Adipocyte (in vitro differentiated cells): ENCODE data around the gene MRPL52.

Experiments used
- DNase-seq: peaks from one replicate; pipeline ENCODE4 v3.0.0-alpha.2; 2015; ENCODE audit warnings: low read depth
- H3K27me3 ChIP-seq: replicated peaks from 2 replicates; pipeline ENCODE4 v1.7.0; 2013; ENCODE audit warnings: mild to moderate bottlenecking, low read length, moderate library complexity; ENCODE audit not compliant: control insufficient read depth, insufficient read depth
- H3K36me3 ChIP-seq: 2 replicates; pipeline ENCODE4 v1.7.0; 2013; ENCODE audit warnings: low read length, mild to moderate bottlenecking, moderate library complexity; ENCODE audit not compliant: control insufficient read depth, insufficient read depth, severe bottlenecking
- H3K4me1 ChIP-seq: 2 replicates; pipeline ENCODE4 v1.7.0; 2013; ENCODE audit warnings: mild to moderate bottlenecking, low read length, moderate library complexity; ENCODE audit not compliant: control insufficient read depth, insufficient read depth
- H3K4me3 ChIP-seq: 2 replicates; pipeline ENCODE4 v1.7.0; 2013; ENCODE audit warnings: mild to moderate bottlenecking, low read length, moderate library complexity
- H3K9ac ChIP-seq: 2 replicates; pipeline ENCODE4 v1.7.0; 2013; ENCODE audit warnings: mild to moderate bottlenecking, low read length, moderate library complexity
- H3K9me3 ChIP-seq: 2 replicates; pipeline ENCODE4 v1.7.0; 2013; ENCODE audit warnings: mild to moderate bottlenecking, low read length, moderate library complexity; ENCODE audit not compliant: control insufficient read depth

Gene MRPL52

DNA sequence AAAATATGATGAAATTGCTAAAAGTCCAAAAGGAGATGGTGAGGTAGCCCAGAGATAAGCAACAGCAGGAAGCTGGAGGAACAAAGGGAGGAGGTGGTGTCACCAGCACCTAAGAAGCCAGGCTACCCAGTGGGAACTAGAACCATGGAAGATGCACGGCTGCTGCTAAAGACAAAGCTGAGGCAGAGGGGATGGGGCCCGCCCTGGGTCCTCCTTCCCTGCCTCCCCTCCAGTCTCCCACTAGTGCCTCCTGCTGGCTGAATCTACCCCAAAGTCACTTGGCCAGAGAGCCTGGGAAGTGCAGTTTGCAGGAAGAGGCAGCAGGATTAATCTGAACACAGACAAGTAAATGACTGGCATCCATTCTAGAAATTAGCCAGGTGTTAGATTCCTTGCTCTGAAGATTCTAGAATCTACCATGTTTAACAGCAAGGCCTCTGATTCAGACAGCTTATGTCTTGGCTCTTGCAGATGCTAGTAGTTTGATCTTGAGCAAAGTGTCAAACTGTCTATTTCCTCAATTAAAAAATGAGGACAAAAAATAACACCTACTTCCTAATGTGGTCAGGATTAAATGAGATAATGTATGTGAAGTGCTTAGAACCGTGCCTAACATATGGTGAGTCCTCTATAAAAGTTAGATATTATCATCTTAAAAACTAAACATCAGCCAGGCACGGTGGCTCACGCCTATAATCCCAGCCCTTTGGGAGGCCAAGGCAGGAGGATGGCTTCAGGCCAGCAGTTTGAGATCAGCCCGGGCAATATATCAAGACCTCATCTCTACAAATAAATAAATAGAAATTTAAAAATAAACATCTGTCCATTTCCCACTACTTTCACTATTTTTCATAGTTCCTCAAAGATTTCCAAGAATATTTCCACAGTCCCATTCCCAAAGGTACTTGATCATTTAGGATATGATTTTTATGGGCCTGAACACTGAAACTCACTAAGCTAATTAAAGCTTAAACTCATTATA is 36.0 kb downstream of the MRPL52 start:
- Histone ChIP-seq H3K4me1 (peaks cover 4% of the 10 kb centered on the region), H3K9me3 (peaks cover 5% of the 10 kb centered on the region), H3K4me3 (no peak overlapping the region), H3K9ac (no peak overlapping the region), H3K36me3 (no peaks in the 10 kb centered on the region), H3K27me3 (no peaks in the 10 kb centered on the region)
- DNase-seq, result no peak

DNA sequence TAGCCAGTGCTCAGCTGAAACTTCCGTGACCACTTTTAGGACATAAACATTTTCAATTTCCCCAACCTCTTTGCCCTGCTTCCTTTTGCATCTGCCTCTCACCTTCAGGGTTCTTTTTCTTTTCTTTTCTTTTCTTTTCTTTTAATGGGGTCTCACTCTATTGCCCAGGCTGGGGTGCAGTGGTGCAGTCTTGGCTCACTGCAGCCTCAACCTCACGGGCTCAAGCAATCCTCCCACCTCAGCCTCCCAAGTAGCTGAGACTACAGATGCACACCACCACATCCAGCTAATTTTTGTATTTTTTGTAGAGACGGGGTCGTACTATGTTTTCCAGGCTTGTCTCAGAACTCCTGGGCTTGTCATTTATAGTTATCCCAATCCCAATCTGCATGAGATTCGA is 37.2 kb downstream of the MRPL52 start:
- Histone ChIP-seq H3K36me3 (no peaks in the 10 kb centered on the region), H3K27me3 (no peaks in the 10 kb centered on the region), H3K9me3 (peaks cover under 1% of the 10 kb centered on the region), H3K4me1 (peaks cover 8% of the 10 kb centered on the region), H3K4me3 (no peak overlapping the region), H3K9ac (no peak overlapping the region)
- DNase-seq, result no peak

DNA sequence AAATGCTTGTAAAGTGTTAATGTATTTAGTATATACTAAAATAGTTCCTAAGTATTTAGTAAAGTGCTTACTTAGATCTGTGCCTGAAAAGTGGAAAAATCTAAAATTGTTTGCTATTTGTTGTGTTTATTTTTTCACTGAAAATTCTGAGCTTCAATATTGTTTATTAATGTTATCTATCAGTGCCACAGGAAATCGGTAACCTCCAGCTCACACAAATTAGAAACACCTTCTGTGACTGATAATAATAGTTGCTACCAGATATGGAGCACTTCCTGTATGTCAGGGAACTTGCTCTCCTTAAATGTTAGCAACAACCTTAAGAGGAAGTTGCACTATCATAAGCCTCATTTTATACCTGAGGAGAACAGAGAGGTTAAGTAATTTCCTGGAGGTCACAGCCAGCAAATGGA is 41.1 kb downstream of the MRPL52 start:
- Histone ChIP-seq H3K4me3 (peak overlapping the region; percentile 81), H3K4me1 (peaks cover 19% of the 10 kb centered on the region), H3K36me3 (peaks cover 20% of the 10 kb centered on the region), H3K9ac (peak overlapping the region; percentile 93), H3K9me3 (no peaks in the 10 kb centered on the region), H3K27me3 (no peaks in the 10 kb centered on the region)
- no peak for DNase-seq

DNA sequence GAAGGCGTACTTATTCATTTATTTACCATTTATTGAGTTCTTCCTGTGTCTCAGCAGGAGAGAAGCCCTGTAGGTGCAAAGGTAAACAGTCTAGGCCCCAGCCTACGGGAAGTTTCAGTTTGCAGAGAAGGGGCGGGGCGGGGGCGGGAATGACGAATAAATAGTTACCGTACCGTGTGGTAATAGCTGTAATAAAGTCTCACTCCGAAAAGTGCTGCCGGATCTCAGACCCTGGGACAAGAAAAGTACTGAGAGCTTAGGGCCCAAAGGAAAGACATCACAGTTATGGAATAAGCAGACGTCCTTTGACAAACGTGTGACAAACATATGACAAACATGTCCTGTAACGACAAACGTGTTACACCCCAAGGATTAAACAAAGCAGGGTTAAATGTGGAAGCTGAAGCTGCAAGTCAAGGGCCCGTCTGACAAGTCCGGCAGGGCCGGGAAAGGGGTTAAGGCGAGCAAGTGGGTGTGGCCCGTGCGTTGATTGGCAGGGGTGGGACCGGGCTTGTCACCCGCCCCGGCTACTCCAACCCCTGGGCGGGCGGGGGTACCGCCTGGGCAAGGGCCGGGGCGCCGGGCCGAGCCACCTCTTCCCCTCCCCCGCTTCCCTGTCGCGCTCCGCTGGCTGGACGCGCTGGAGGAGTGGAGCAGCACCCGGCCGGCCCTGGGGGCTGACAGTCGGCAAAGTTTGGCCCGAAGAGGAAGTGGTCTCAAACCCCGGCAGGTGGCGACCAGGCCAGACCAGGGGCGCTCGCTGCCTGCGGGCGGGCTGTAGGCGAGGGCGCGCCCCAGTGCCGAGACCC is 41.7 kb downstream of the MRPL52 start, which contains the start of gene LRP10:
TSS of gene LRP10 (plus strand) at position 517 of the 809 bp plus-strand sequence. CDS start 564 bp downstream, outside the sequence.
- peak; percentile 95 for DNase-seq
- Histone ChIP-seq H3K36me3 (peaks cover 27% of the 10 kb centered on the region), H3K9ac (peak within 1 kb of the TSS; percentile 93), H3K9me3 (no peaks in the 10 kb centered on the region), H3K4me1 (peaks cover 19% of the 10 kb centered on the region), H3K4me3 (peak within 1 kb of the TSS; percentile 81), H3K27me3 (no peaks in the 10 kb centered on the region)

DNA sequence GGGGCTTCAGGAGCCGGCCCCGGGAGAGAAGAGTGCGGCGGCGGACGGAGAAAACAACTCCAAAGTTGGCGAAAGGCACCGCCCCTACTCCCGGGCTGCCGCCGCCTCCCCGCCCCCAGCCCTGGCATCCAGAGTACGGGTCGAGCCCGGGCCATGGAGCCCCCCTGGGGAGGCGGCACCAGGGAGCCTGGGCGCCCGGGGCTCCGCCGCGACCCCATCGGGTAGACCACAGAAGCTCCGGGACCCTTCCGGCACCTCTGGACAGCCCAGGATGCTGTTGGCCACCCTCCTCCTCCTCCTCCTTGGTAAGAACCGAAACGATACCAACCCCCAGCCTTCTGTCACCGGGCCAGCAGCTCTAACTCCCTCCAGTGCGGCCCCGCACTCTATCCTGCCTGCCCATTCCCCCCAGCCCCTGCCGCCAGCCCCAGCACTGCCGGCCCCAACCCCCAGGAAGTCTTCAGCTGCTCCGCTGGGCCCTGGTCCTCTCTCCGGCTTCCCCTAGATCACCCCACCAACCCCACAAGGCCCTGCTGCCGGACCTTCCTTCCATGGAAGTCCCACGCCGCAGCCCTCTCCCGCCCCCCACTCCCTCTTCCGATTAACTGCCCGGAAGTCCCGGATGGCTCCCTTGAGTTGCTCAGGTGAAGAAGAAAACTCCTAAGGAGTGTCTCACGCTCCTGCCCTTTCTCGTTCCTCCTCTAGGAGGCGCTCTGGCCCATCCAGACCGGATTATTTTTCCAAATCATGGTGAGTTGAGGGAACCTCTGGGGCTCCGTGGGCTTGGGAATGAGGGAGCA is 42.5 kb downstream of the MRPL52 start:
- Histone ChIP-seq H3K4me3 (peak overlapping the region; percentile 81), H3K36me3 (peaks cover 35% of the 10 kb centered on the region), H3K9me3 (no peaks in the 10 kb centered on the region), H3K4me1 (peaks cover 19% of the 10 kb centered on the region), H3K27me3 (no peaks in the 10 kb centered on the region), H3K9ac (peak overlapping the region; percentile 93)
- peak; percentile 96 for DNase-seq

DNA sequence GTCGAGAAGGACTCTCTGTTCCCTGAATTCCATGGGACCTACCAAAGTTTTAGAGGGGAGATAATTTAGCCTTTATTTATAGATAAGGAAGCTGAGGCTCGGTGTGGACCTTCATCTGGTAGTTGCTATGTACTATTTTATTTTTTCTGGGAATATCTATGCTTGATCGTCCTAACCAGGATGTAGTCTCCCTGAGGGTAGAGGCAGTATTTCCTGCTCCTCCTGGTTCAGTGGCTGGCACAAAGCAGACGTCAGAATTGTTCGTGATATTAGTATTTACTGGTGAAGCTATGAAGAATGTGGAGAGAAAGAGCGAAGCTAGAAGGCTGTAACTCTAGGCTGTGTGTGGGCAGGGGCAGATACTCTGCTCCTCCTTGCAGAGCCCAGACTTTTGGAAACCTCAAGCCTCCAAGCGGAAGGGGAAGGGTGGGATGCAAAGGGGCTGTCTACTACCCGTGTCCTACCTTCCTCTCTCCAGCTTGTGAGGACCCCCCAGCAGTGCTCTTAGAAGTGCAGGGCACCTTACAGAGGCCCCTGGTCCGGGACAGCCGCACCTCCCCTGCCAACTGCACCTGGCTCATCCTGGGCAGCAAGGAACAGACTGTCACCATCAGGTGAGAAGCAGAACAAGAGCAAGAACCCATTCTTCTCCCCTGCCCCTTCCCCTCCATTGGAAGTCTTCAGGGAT is 43.3 kb downstream of the MRPL52 start:
- Histone ChIP-seq H3K36me3 (peaks cover 42% of the 10 kb centered on the region), H3K4me3 (peak overlapping the region; percentile 81), H3K4me1 (peaks cover 19% of the 10 kb centered on the region), H3K9me3 (no peaks in the 10 kb centered on the region), H3K27me3 (no peaks in the 10 kb centered on the region), H3K9ac (peak overlapping the region; percentile 93)
- peak; percentile 44 for DNase-seq

DNA sequence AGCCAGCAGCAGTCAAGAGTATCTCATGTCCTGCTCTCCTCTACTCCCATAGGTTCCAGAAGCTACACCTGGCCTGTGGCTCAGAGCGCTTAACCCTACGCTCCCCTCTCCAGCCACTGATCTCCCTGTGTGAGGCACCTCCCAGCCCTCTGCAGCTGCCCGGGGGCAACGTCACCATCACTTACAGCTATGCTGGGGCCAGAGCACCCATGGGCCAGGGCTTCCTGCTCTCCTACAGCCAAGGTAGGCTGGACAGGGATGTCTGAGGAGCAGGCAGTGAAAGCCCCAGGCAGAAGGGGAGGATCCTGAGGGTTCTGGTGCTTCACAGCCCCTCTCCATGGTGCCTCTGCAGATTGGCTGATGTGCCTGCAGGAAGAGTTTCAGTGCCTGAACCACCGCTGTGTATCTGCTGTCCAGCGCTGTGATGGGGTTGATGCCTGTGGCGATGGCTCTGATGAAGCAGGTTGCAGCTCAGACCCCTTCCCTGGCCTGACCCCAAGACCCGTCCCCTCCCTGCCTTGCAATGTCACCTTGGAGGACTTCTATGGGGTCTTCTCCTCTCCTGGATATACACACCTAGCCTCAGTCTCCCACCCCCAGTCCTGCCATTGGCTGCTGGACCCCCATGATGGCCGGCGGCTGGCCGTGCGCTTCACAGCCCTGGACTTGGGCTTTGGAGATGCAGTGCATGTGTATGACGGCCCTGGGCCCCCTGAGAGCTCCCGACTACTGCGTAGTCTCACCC is 45.5 kb downstream of the MRPL52 start:
- H3K9me3 ChIP-seq, result no peaks in the 10 kb centered on the region
- DNase-seq, result no peak
- peaks cover 55% of the 10 kb centered on the region for H3K36me3 ChIP-seq
- H3K4me1 ChIP-seq, result peaks cover 19% of the 10 kb centered on the region
- H3K4me3 ChIP-seq, result no peak overlapping the region
- H3K27me3 ChIP-seq, result no peaks in the 10 kb centered on the region
- no peak overlapping the region for H3K9ac ChIP-seq

DNA sequence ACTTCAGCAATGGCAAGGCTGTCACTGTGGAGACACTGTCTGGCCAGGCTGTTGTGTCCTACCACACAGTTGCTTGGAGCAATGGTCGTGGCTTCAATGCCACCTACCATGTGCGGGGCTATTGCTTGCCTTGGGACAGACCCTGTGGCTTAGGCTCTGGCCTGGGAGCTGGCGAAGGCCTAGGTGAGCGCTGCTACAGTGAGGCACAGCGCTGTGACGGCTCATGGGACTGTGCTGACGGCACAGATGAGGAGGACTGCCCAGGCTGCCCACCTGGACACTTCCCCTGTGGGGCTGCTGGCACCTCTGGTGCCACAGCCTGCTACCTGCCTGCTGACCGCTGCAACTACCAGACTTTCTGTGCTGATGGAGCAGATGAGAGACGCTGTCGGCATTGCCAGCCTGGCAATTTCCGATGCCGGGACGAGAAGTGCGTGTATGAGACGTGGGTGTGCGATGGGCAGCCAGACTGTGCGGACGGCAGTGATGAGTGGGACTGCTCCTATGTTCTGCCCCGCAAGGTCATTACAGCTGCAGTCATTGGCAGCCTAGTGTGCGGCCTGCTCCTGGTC is 46.1 kb downstream of the MRPL52 start:
- Histone ChIP-seq H3K9me3 (no peaks in the 10 kb centered on the region), H3K4me1 (peaks cover 15% of the 10 kb centered on the region), H3K4me3 (no peak overlapping the region), H3K27me3 (no peaks in the 10 kb centered on the region), H3K9ac (peak overlapping the region; percentile 10), H3K36me3 (peaks cover 55% of the 10 kb centered on the region)
- no peak for DNase-seq

DNA sequence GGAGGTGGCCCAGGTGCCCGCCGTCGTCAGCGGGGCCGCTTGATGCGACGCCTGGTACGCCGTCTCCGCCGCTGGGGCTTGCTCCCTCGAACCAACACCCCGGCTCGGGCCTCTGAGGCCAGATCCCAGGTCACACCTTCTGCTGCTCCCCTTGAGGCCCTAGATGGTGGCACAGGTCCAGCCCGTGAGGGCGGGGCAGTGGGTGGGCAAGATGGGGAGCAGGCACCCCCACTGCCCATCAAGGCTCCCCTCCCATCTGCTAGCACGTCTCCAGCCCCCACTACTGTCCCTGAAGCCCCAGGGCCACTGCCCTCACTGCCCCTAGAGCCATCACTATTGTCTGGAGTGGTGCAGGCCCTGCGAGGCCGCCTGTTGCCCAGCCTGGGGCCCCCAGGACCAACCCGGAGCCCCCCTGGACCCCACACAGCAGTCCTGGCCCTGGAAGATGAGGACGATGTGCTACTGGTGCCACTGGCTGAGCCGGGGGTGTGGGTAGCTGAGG is 47.4 kb downstream of the MRPL52 start:
- H3K36me3 ChIP-seq, result peaks cover 55% of the 10 kb centered on the region
- no peak overlapping the region for H3K9ac ChIP-seq
- no peak overlapping the region for H3K4me3 ChIP-seq
- no peak for DNase-seq
- H3K27me3 ChIP-seq, result peaks cover 2% of the 10 kb centered on the region
- peaks cover 12% of the 10 kb centered on the region for H3K4me1 ChIP-seq
- H3K9me3 ChIP-seq, result no peaks in the 10 kb centered on the region
